ENCODE data around the gene C19orf73.
A peak's percentile ranks its signal among the peaks of the same experiment; 100 is the strongest.

C19orf73 gene

DNA sequence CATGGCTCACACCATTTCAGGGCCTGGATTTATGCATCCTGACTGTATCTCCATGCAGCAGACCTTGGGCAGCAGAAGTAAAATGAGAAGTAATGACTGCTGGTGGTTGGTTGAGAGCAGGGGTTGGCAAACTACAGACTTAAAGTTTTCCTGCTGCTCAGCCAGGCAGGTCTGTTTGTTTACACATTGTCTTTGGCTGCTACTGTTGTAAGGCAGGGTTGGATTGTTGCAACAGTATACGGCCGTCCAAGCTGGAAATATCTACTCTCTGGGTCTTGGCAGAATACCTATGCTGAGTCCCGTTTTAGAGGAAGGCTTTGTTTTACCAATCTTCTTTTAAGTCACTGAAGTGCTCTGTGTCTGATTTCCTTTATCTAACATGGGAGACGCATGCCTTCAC lies 20.1 kb downstream of the C19orf73 start:
- DNase-seq = no peak

DNA sequence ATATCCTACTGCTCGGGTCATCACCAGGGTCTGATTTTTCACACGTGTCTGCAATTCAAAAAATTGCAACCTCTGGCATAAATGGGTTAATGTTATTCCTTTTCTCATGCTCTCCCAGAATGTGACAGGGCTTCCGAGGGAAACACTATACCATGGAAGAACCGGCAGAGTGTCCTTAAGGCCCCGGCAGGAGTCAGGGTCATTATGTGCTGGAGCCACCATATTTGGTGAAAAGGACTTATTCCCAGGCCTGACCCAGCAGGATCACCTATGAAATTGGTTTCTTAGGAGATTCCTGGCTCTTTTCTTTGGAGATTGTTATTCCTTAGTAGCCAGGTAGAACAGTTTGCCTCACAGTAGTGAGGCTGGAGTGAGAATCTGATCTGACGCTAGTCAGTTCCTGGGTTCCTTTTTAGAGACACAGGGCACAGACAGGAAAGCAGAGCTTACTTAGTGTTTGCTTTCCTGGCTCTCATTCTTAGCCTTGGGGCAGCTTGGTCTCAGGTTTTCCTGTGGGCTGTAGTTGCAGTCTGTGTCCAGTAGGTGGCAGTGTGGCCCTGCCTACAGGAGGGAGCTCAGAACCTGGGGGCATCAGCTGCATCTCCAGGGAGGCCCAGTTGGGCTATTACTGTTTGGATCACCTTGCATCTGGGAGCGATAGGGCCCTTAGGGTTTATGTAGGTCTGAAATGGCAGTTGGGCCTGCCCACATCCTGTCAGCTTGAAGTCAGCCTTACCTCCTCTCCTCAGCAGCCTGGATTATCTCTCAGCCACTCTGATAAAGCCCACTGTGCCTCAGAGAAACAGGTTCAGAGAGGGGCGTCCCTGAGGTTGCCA lies 21.3 kb downstream of the C19orf73 start:
- peak; percentile 72 for DNase-seq

- DNase-seq = no peak
These were observed 24.1 kb downstream of the C19orf73 start for GRCh38 chr19:49094505-49095482.

- DNase-seq = no peak
These were observed 26.3 kb downstream of the C19orf73 start for GRCh38 chr19:49092686-49093085.

DNA sequence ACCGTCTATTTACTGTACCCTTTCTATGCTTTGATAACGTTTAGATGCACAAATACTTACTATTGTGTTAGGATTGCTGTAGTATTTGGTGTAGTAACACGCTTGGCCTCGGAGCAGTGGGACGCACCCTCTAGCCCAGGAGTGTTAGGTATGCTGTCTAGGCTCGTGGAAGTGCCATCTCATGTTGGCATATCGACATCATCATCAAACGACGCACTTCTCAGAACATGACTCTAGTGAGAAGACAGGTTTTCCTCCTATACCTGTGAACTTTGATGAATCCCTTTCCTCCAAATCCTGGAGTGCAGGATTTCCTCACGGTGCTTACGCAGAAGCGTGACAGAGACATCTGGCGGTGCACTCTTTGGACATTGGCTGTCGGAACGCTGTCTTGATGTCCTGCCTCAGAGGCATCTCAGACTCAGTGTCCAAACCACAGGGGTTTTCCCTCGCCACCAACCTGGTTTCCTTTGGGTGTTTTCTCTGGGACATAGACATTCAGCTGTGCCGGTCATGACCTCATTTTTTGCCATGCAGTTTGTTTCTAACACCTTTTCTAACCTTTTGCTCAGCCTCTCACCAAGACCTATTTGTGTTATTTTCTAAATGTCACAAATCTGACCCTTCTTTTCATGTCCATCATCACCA lies 27.4 kb downstream of the C19orf73 start:
- DNase-seq = no peak

GRCh38 chr19:49086296-49086695 lies 32.6 kb downstream of the C19orf73 start:
- DNase-seq = no peak

GRCh38 chr19:49085868-49086232 lies 33.1 kb downstream of the C19orf73 start:
- no peak for DNase-seq

GRCh38 chr19:49085020-49085867 lies 33.7 kb downstream of the C19orf73 start, which contains the start of gene SNRNP70:
TSS of gene SNRNP70 (plus strand) at chr19:49085451. CDS start at chr19:49086415, 964 bp downstream.
- DNase-seq = peak; percentile 99

DNA sequence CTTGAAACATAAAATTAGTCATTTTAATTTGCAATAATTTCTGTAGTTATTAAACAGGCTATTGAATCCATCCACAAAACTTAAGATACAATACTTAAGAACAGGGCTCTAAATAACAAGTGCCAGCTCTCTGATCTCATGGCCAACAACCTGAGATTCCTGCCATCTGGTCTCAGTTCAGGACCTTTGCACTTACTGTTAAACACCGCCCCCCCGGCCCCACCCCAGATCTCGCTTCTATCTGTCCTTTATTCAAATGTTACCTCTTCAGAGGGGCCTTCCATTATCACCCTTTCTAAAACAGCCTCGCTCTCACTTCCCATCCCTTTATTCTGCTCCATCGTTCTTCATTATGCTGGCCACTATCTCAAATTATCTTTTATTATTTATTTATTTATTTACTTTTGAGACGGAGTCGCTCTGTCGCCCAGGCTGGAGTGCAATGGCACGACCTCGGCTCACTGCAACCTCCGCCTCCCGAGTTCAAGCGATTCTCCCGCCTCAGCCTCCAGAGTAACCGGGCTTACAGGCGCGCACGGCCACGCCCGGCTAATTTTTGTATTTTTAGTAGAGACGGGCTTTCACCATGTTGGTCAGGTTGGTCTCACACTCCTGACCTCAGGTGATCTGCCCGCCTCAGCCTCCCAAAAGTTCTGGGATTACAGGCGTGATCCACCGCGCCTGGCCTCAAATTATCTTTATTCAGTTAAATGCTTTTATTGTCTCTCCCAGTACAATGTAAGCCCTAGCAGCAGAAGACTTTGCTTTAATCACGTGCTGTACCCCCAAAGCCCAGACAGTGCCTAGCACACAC lies 34.5 kb downstream of the C19orf73 start:
- no peak for DNase-seq

DNA sequence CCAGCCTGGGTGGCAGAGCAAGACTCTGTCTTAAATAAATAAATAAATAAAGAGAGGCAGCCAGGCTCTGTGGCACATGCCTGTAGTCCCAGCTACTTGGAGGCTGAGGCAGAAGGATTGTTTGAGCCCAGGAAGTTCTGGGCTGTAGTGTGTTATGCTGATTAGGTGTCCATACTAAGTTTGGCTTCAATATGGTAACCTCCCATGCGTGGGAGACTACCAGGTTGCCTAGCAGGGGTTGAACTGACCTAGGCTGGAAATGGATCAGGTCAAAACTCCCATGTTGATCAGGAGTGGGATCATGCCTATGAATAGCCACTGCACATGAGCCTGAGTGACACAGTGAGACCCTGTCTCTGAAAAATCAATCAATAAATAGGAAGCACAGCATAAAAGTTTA lies 37.7 kb downstream of the C19orf73 start:
- DNase-seq = no peak

- DNase-seq = no peak
These were observed 38.6 kb downstream of the C19orf73 start for GRCh38 chr19:49080392-49080791.

DNA sequence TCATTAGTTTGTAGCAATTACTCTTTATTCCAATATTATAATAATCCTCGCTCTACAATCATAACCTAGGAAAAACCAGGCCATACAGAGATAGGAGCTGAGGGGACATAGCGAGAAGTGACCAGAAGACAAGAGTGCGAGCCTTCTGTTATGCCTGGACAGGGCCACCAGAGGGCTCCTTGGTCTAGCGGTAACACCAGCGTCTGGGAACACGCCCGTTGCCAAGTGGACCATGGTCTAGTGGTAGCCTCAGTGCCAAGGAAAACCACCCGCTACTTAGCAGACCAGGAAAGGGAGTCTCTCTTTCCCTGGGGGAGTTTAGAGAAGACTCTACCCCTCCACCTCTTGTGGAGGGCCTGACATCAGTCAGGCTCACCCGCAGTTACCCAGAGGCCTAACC lies 44.1 kb downstream of the C19orf73 start:
- peak; percentile 55 for DNase-seq

DNA sequence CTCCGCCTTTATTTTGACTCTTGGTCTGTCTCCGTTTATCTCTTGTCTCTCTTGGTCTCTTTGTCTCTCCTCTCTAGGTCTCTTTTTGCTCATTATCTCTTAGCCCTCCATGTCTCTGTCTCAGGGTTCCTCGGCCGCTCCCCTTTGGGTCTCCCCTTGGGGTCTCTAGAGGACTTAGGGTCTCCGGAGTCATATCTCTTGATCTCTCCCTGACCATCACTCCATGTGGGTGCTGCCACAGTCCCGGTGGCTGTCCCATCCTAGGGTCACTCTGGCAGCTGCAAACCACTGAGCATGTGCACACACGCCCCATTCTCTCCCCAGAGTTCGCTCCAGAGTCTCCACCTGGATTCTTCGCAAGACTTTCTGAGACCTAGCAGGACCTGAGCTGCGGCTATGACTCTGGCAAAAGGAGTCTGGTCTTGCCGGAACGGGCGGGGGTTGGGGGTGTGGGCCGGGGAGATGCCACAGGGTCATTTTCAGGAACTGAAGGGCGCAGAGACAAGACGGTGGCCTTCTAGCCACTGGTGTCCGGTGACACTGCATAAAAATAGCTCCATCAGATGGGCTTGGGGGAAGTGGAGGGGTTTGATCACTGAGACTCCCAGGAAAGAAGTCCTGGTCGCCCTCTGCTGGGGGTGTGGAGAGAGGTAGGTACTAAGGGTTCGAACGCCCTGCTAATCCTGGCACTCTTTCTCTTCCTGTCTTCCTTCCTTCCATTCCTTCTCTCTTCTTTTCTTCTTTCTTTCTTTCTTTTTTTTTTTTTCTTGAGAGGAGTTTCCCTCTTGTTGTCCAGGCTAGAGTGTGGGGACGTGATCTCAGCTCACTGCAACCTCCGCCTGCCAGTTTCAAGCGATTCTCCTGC lies 45.2 kb downstream of the C19orf73 start:
- DNase-seq = peak; percentile 44

GRCh38 chr19:49071860-49072547 lies 46.9 kb downstream of the C19orf73 start:
- DNase-seq = no peak

DNA sequence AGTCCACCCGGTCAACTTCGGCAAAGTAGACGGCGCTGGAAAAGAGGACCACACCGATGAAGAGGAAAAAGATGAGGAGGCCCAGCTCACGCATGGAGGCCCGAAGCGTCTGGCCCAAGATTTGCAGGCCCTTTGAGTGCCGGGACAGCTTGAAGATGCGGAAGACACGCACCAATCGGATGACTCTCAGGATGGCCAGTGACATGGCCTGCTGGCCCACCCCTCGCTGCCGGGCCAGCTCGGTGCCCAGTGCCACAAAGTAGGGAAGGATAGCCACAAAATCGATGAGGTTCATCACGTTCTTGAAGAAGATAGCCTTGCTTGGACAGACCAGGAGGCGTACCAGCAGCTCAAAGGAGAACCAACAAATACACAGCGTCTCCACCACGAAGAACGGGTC lies 48.5 kb downstream of the C19orf73 start:
- no peak for DNase-seq

- no peak for DNase-seq
These were observed 49.9 kb downstream of the C19orf73 start for GRCh38 chr19:49069026-49069425.

All from fibroblast of skin of back (primary cell).